Breast epithelium (tissue), 4 donors: ENCODE results near the gene NDUFB4. TPM values are rescaled to one million over a fixed set of nuclear protein-coding genes. Genes with fewer than 3 reads are reported as not detected.

Experiments
- DNase-seq, 2 donors: peaks; one replicate each; pipeline ENCODE4 v3.0.0-alpha.2; 2019; ENCODE audit warnings: low spot score in 2 of 2
- H3K27ac ChIP-seq, 2 donors: fragments of 200-600 bp; sonication (generic) in 1 of 2; one replicate each; pipeline ENCODE4 v1.5.1; 2016 to 2019; ENCODE audit warnings: mild to moderate bottlenecking in 1 of 2
- H3K27me3 ChIP-seq, 2 donors: fragments of 200-600 bp; sonication (generic) in 1 of 2; one replicate each; pipeline versions ENCODE4 v1.5.1 to v1.6.0; 2017 to 2019; ENCODE audit warnings: control low read depth in 1 of 2, mild to moderate bottlenecking in 1 of 2
- H3K36me3 ChIP-seq: fragments of 200-600 bp; one replicate; pipeline ENCODE4 v1.5.1; 2019
- H3K4me1 ChIP-seq, 2 donors: fragments of 200-600 bp; sonication (generic); one replicate each; pipeline ENCODE4 v1.5.1; 2016 to 2019; ENCODE audit warnings: control low read depth in 1 of 2
- H3K4me3 ChIP-seq, 3 donors: fragments of 200-600 bp; sonication (generic); 1 replicate in 2 of 3; 2 replicates in 1 of 3; pipeline ENCODE4 v1.5.1; 2016 to 2019; ENCODE audit warnings: mild to moderate bottlenecking in 3 of 3, moderate library complexity in 2 of 3
- H3K9me3 ChIP-seq, 2 donors: fragments of 200-600 bp; sonication (generic) in 1 of 2; one replicate each; pipeline ENCODE4 v1.5.1; 2016 to 2019; ENCODE audit warnings: control low read depth in 1 of 2
- CTCF ChIP-seq, 3 donors: fragments of 450-650 bp; IDR thresholded peaks; one replicate each; pipeline ENCODE4 v1.5.1; 2016 to 2017; ENCODE audit warnings: antibody characterized with exemption in 3 of 3, mild to moderate bottlenecking in 3 of 3, moderate library complexity in 3 of 3
- POLR2A ChIP-seq: fragments of 450-650 bp; IDR thresholded peaks from one replicate; pipeline ENCODE4 v1.6.1; 2016; ENCODE audit warnings: antibody characterized with exemption, mild to moderate bottlenecking, moderate library complexity
- POLR2AphosphoS5 ChIP-seq, 3 donors: sonication (generic); formaldehyde crosslinking; IDR thresholded peaks; one replicate each; pipeline ENCODE4 v1.6.1; 2017; ENCODE audit warnings: antibody characterized with exemption in 3 of 3
- intact Hi-C: fragments of 100-400 bp; cut with DNase I; formaldehyde crosslinking; loops from one replicate; pipeline ENCODE4 v1.15.1; 2023; ENCODE audit warnings: low total_unique reads
- total RNA-seq, 3 donors: library from RNA; depleted of rRNA; stranded (reverse); fragments of >200 nt; gene quantifications; one replicate each; pipeline ENCODE4 v1.1.0, GENCODE V29; 2016

The NDUFB4 gene
- total RNA-seq, 3 donors from 2014 or later: 88.4 to 116 (median 106) TPM

DNA sequence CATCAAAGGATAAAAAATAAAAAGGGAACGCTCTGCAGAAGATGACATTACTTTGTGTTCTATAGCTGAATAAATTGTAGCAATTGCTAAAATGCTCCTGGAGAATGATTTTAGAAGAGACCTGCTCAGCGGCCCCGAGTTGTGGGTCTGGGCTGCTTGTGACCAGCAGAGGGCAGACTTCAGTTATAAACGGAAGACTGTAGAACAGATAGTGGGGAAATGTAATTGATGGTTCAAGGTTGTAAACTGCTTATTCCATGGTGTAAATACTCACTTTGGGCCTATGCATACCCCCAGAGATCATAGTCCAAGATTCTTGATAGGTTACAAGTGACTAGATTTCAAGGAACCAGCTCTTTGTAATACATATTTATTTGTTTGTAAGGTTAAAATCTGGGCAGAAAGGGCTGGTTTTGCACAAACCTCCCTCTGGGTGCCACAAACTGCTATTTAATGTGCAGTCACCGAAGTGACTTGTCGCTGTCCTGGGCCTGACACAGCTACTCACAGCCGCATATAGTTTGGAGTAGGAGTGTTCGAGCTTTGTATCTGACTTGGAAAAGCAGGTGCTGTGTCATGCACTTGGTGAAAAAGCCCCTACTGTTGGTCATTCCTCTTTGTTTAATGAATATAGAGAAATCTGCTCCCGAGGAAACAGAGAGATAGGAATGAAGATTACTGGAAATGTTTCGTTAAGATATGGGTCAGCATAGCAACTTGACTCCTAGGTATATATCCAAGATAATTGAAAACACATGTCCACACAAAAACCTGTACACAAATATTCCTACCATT is 34.7 kb upstream of the NDUFB4 start:
- Histone ChIP-seq H3K9me3 (no peaks in the 10 kb centered on the region), H3K4me3 (no peak overlapping the region), H3K27ac (no peak overlapping the region), H3K27me3 (no peaks in the 10 kb centered on the region), H3K4me1 (no peaks in the 10 kb centered on the region), H3K36me3 (no peaks in the 10 kb centered on the region)
- no peak for TF ChIP-seq POLR2AphosphoS5 (IDR thresholded peaks at IDR 0.05)
- TF ChIP-seq POLR2A: no peak
- peak; percentile 63 to 80 (median 68) for TF ChIP-seq CTCF (IDR thresholded peaks at IDR 0.05)
- peak in 1 of 2 donors; percentile 32 for DNase-seq
- intact Hi-C loops: loop anchor here (2.0 kb wide), 1 partner anchor 315 kb away; no protein-coding TSS in a partner anchor

DNA sequence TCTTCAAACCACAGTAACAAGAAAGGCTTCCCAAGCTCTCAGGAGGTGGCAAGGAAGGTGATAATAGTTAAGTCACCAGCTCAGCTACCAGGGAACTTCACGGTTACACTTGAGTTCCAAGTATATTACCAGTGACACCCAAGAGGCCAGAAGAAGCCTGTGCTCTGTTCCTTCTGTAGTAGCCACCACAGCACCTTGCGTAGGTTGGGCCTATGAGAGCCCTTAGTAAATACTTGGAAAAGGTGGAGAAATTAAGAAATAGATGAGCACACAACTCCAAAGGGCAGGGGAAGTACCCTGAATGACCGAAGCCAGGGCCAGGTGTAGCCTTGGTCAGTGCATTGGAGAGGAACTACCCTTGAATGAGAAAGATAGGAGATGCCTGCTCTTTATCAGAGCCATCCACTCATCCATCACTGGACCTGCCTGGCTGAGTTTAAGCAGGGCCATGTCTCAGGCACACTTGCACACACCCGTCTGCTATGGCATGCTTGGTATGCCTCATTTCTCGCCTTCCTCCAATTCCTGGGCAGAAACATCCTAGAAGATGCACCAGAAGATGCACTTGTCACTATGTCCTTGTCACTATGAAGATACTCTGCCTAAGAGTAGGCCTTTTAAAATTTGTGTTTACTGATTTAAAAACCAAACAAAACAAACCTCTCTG is 32.6 kb upstream of the NDUFB4 start:
- Histone ChIP-seq H3K36me3 (no peaks in the 10 kb centered on the region), H3K9me3 (no peaks in the 10 kb centered on the region), H3K27ac (no peak overlapping the region), H3K4me3 (no peak overlapping the region), H3K27me3 (no peaks in the 10 kb centered on the region), H3K4me1 (no peaks in the 10 kb centered on the region)
- intact Hi-C loops: no loop called here
- TF ChIP-seq CTCF (IDR thresholded peaks at IDR 0.05): no peak
- no peak for TF ChIP-seq POLR2AphosphoS5 (IDR thresholded peaks at IDR 0.05)
- TF ChIP-seq POLR2A: no peak
- no peak for DNase-seq

DNA sequence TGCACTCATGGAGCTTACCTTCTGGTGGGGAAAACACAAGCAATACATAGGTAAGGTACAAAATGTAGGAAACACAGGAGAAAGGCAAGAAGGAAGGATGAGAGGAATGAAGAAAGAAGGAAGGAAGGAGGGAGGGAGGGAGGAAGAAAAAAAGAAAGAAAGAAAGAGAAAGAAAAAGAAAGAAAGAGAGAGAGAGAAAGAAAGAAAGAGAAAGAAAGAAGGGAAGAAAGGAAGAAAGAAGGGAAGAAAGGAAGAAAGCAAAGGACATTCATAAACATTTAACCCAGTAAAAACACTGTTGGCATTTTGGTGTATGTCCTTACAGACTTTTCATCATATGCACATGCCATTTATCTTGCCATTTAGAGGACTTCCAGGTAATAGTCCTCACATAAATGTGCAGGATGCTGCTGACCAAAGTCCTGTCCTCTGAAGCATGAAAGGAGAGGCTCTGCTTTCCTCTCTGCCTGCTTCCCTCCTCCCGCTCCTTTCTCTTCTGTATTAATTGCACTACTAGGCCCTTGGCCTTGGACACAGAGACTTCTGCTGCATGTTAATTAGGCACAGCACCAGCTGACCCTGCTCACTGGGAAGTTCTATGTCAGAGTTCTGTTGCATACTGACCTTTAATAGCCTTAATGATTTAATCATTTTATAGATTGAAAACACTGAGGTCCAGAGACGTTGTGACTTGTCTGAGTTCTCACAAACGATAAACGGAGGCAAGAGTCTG is 29.7 kb upstream of the NDUFB4 start:
- no peak for TF ChIP-seq POLR2A
- Histone ChIP-seq H3K4me3 (no peak overlapping the region), H3K36me3 (no peaks in the 10 kb centered on the region), H3K27me3 (no peaks in the 10 kb centered on the region), H3K9me3 (no peaks in the 10 kb centered on the region), H3K27ac (no peak overlapping the region), H3K4me1 (no peaks in the 10 kb centered on the region)
- intact Hi-C loops: no loop called here
- DNase-seq: no peak

- TF ChIP-seq CTCF (IDR thresholded peaks at IDR 0.05) (peak in 2 of 3 donors; percentile 18), POLR2AphosphoS5 (IDR thresholded peaks at IDR 0.05) (no peak)
- intact Hi-C loops: no loop called here
- Histone ChIP-seq H3K36me3 (no peaks in the 10 kb centered on the region), H3K4me3 (peak overlapping the region in 2 of 3 donors; percentile 4 to 36), H3K27ac (no peak overlapping the region), H3K4me1 (no peaks in the 10 kb centered on the region), H3K9me3 (no peaks in the 10 kb centered on the region), H3K27me3 (no peaks in the 10 kb centered on the region)
- no peak for DNase-seq
Measured at GRCh38 chr3:120567370-120568201, 28.6 kb upstream of the NDUFB4 start.

- H3K9me3 ChIP-seq: no peaks in the 10 kb centered on the region
- DNase-seq: no peak
- no peak overlapping the region for H3K27ac ChIP-seq
- TF ChIP-seq POLR2AphosphoS5 (IDR thresholded peaks at IDR 0.05): no peak
- no peak for TF ChIP-seq CTCF (IDR thresholded peaks at IDR 0.05)
- TF ChIP-seq POLR2A: no peak
- no peak overlapping the region for H3K4me3 ChIP-seq
- H3K36me3 ChIP-seq: no peaks in the 10 kb centered on the region
- H3K27me3 ChIP-seq: no peaks in the 10 kb centered on the region
- intact Hi-C loops: no loop called here
- H3K4me1 ChIP-seq: no peaks in the 10 kb centered on the region
Measured at GRCh38 chr3:120568202-120568531, 28.0 kb upstream of the NDUFB4 start.
